DMS153 treated with DMSO at 0.1 percent for 48 hours (cell line): ENCODE results near the gene HTATIP2.
"Not testable (repeated sequence)": the region's sequence is repeated elsewhere in the genome, so short reads cannot be mapped to it uniquely, and the experiment has no call there.

Source experiments
- DNase-seq: peaks from one replicate; lab custom pipeline; 2025; ENCODE audit not compliant: unreplicated experiment; lab: John Stamatoyannopoulos, UW

The HTATIP2 gene

GRCh38 chr11:20363500-20364340 lies at the start of gene HTATIP2:
Gene HTATIP2, plus strand, starts transcription at chr11:20363714. Its CDS starts 524 bp downstream, at chr11:20364238.
- peak; percentile 45 for DNase-seq

- DNase-seq, result no peak
Observed at GRCh38 chr11:20315800-20316199, 47.7 kb upstream of the HTATIP2 start.

GRCh38 chr11:20321177-20321576 lies 42.3 kb upstream of the HTATIP2 start:
- no peak for DNase-seq

GRCh38 chr11:20327377-20327935 lies 36.1 kb upstream of the HTATIP2 start:
- DNase-seq, result no peak

- DNase-seq, result no peak
Observed at GRCh38 chr11:20336056-20336455, 27.5 kb upstream of the HTATIP2 start.

- peak; percentile 66 for DNase-seq
Observed at GRCh38 chr11:20337526-20338154, 25.9 kb upstream of the HTATIP2 start.

GRCh38 chr11:20342347-20343141 lies 21.0 kb upstream of the HTATIP2 start:
- DNase-seq, result no peak

GRCh38 chr11:20351136-20351535 lies 12.4 kb upstream of the HTATIP2 start:
- no peak for DNase-seq

- no peak for DNase-seq
Observed at GRCh38 chr11:20351751-20352262, 11.7 kb upstream of the HTATIP2 start.

- peak; percentile 39 for DNase-seq
Observed at GRCh38 chr11:20353829-20354434, 9.6 kb upstream of the HTATIP2 start.

- peak; percentile 17 for DNase-seq
Observed at GRCh38 chr11:20355221-20356219, 8.0 kb upstream of the HTATIP2 start.

- DNase-seq, result no peak
Observed at GRCh38 chr11:20357150-20357549, 6.4 kb upstream of the HTATIP2 start.

- no peak for DNase-seq
Observed at GRCh38 chr11:20360650-20361049, 2.9 kb upstream of the HTATIP2 start.

GRCh38 chr11:20362481-20362880 lies 1.0 kb upstream of the HTATIP2 start:
- DNase-seq, result no peak

GRCh38 chr11:20363149-20363499 lies 390 bp upstream of the HTATIP2 start:
- no peak for DNase-seq

- no peak for DNase-seq
Observed at GRCh38 chr11:20364341-20364792, 853 bp downstream of the HTATIP2 start.

GRCh38 chr11:20365465-20365864 lies 2.0 kb downstream of the HTATIP2 start:
- DNase-seq, result not testable (repeated sequence)

- no peak for DNase-seq
Observed at GRCh38 chr11:20367313-20367948, 3.9 kb downstream of the HTATIP2 start.

- no peak for DNase-seq
Observed at GRCh38 chr11:20368438-20368837, 4.9 kb downstream of the HTATIP2 start.
